Upper lobe of left lung (tissue), 4 donors: ENCODE data around the gene KLHL13.

ENCODE experiments used
- CTCF ChIP-seq, 6 experiments: fragments of 450-650 bp in 4 of 6; fragments of 200-600 bp in 2 of 6; sonication (generic) in 2 of 6; IDR thresholded peaks; one replicate each; pipeline ENCODE4 v1.5.1; 2016 to 2019; ENCODE audit warnings: antibody characterized with exemption in 6 of 6
- EP300 ChIP-seq, 4 donors: sonication (generic); formaldehyde crosslinking; IDR thresholded peaks; one replicate each; pipeline ENCODE4 v1.5.1; 2017; ENCODE audit warnings: antibody characterized with exemption in 4 of 4, control low read depth in 2 of 4
- POLR2A ChIP-seq, 4 donors: fragments of 450-650 bp; IDR thresholded peaks; one replicate each; pipeline ENCODE4 v1.5.1; 2016 to 2017; ENCODE audit warnings: antibody characterized with exemption in 4 of 4, mild to moderate bottlenecking in 2 of 4
- POLR2AphosphoS5 ChIP-seq, 2 donors: sonication (generic); formaldehyde crosslinking; IDR thresholded peaks; one replicate each; pipeline ENCODE4 v1.5.1; 2017; ENCODE audit warnings: antibody characterized with exemption in 2 of 2

- TF ChIP-seq CTCF (IDR thresholded peaks at IDR 0.05): no peak
- no peak for TF ChIP-seq EP300 (IDR thresholded peaks at IDR 0.05)
- TF ChIP-seq POLR2AphosphoS5 (IDR thresholded peaks at IDR 0.05): no peak
- TF ChIP-seq POLR2A (IDR thresholded peaks at IDR 0.05): no peak
Measured at GRCh38 chrX:117969328-117969727, 147.3 kb downstream of the KLHL13 start.
